ENCODE measurements around the gene IL22.

Gene IL22

DNA sequence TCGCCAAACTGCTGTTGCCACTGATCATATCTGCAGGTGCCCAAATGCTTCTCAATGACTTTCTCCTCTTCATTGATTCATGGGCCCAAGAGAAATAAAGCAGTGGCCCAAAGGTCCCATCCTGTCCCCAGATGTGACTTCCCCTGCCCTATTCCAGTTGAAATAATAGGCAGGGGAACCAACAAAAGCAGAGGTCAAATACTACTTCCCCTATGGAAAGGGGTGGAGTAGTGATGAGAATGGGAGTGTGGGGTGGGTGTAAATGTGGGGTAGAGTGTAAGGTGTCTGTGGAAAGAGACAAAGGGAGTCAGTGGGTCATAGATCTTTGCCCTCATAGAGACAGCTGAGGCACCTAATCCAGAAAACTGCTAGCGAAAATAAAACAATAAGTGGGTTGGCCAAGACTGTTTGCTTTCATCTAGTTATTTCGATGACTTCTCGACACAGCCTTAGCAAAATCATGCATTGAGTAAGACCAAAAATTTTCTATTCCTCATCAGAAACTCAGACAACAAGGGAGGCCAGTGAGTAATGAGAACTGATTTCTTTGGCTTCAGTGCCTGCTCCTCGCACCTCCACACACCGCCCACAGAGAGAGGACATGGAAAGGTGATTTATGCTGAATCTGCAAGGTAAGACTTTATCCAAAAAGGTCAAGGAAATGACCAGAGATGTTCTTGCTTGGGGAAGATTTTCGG is 10.9 kb upstream of the IL22 start:
- no peak for DNase-seq (ENCODE audit: low read depth)

DNA sequence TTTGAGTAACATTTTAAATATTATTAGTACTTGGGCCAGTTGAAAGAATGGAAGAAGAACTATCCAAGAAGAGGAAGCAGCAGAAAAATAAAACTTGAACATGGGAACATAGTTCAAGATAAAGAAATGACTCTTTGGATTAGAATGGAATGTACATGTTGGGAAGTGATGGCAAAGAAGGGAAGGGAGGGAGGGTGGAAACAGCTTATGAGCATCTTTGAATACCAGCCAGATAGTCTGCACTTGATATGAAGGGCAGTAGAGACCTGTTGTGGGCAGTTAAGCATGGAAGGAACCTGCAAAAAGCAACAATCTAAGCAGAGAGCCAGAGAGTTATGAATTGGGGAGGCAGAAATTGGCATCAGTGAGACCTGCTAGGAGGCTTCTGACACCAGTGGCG is 10.0 kb upstream of the IL22 start:
- DNase-seq (ENCODE audit: low read depth) = no peak

DNA sequence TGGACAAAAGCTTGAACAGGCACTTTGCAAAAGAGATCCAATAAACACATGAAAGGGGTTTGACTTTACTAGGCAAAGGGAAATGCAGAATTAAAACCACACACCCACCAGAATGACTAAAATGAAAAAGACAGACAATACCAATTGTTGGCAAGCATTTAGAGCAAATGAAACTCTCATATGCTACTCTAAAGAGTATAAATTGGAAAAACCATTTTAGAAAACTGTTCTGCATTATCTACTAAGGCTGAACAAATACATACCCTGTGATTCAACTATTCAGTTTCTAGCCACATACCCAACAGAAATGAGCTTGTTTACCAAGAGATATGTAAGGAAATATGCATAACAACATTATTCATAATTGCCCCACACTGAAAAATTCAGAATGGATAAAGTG is 8.5 kb upstream of the IL22 start:
- no peak for DNase-seq (ENCODE audit: low read depth)

DNA sequence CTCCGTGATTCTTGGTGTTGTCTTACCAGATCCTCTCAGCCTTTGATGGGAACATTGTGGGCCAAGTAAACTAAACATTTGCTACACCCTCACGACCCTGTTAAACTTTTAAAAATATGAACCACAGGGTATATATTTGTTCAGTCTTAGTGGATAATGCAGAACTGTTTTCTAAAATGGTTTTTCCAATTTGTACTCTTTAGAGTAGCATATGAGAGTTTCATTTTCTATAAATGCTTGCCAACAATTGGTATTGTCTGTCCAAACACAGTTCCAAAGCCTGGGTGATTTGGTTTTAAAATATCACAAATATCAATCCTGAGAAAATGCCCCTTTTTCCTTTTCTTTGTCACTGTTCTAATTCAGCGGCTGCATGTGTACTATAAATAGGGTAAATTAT is 6.7 kb upstream of the IL22 start:
- no peak for DNase-seq (ENCODE audit: low read depth)

DNA sequence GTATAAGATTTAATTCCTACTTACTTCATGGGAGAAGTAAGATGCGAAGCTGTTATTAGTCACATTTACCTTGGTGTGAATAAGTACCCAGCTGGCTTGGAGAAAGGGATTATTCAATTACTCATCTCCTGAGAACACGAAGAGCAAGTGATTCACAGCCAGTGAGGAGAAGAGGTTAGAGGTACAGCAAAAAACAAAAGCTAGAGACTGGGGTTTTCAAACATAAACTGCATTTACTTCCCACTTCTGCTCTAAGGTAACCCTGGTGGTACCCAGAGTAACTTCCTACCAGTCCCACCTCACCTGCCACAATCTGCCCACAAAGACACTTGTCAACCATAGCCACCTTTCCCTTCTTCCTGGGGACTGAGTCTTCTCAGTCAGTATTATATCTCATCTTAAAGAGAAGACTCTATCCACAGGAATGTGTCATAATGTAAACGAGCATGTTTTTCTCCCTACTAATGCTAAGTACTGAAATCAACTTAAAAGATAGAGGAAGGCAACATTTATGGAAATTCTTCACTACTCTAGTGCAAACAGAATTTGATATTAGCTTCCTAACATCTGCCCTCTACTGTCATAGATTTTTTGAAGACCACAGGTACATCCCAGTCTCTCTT is 6.0 kb upstream of the IL22 start:
- no peak for DNase-seq (ENCODE audit: low read depth)

DNA sequence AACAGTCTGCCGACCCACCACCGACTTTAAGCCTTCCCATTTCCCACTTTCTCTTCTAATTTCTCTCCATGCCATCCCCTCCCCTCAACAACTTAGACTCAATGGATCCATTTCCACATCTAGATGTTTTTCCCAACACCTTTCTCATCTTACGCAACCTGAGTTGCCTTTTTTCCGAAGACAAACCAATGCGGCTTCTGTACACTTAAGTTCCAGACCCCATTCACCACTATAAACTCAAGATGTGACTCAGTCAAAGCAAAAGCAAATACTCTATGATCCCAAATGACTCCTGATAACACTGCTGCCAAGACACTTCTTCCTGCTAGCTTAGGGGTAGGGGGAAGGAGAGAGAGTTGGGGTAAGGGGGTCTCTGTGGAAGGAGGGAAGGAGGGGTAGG is 1.3 kb downstream of the IL22 start:
- DNase-seq (ENCODE audit: low read depth) = no peak

DNA sequence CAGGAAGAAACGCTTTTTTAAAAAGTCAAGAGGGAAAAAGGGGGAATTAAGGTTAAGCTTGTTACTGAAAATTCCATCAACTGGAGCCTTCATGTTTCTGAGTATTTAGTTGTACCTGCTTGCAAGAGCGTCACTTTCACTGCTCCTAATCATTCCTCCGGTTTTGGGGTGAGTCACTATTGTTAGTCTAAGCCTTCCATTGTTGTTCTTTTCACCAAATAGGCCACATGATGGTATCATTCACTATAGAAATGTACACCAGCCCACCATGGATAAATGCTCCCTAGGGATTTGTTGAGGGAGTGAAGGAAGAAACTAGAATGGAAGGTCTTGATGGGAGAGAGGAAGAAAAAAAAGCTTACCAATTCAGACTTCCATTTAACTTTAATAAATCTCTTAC is 3.0 kb downstream of the IL22 start:
- DNase-seq (ENCODE audit: low read depth) = no peak

DNA sequence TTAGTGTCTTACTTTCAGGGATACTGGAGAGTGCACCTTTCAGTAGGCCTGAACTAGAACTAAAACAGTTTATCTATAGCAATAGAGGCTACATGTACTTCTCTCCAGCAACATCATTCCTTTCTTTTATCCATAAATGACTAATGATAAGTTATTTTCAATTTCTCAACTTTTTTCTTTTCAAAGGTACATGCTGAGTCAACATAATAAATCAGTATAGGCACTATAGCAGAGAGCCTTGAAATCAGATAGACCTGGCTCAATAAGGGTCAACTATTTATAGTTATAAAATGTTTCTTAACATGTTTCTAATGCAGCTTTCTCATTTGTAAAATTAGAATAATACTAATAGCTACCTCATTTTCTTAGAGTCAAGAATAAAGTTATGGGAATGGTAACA is 5.6 kb downstream of the IL22 start:
- no peak for DNase-seq (ENCODE audit: low read depth)

DNA sequence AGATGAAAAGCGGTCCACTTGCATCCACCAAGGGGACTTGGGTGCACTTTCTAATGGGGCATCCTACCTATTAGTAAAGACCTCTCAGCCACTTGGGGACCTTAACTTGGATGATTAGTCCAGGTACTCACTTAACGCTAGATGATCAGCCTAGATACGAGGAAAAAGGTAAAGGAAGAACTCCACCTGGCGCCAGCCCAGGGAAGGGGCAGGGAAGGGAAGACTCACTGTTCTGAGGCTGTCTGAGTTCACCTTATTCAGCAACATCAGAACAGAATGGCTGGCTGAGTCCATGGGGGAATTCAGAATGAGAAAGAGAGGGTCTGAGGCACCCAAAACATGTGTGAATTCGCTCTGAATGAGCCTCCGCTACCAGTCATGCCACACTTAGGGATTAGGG is 7.1 kb downstream of the IL22 start:
- DNase-seq (ENCODE audit: low read depth) = no peak

DNA sequence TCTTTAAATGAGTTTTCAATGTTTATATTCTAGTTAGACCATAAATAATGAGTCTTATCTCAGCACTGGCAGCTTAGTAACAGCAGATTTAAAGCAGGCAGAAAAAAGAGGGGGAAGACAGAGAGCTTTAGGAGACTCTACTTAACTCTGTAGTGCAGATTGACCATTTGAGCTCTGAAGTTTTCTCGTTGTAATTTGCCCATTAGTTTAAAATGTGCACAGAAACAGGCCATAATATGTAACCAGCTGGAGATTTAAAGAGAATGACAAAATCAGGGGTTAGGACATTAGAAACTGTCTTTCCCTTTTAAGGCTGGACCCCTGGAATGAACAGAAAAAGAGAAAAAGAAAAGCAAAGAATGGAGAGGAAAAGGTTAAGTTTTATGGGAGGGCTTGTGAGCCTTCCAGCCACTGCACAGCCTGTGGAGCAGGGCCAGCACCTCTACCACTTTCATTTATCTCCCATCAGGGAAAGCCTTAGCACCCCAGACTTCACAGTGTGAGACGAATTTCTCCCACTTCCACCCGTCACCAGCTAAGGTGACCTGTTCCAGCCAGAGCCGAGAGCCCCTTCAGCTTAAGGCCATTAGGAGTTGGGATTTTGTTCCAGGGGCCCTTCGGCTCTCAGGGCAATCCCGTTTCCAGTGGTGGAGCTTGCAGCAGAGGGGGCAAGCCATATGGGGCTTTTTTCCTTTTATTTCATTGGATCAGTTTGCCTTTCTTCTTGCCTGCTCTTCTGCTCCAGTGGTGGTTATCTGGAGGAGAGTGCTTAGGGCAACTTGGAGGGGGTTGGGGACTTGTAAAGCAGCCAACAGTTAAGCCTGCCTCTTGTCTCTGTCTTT is 8.0 kb downstream of the IL22 start:
- no peak for DNase-seq (ENCODE audit: low read depth)

DNA sequence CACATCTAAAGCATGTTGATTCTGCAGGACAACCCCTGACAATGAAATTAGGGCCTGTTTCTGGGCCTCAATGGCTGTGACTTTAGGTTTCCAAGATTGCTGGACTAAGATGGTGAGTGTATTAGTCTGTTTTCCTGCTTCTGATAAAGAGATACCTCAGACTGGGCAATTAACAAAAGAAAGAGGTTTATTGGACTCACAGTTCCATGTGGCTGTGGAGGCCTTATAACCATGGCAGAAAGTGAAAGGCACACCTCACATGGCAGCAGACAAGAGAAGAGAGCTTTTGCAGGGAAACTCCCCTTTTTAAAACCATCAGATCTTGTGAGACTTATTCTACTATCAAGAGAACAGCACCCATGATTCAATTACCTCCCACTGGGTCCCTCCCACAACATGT is 10.6 kb downstream of the IL22 start:
- DNase-seq (ENCODE audit: low read depth) = no peak

DNA sequence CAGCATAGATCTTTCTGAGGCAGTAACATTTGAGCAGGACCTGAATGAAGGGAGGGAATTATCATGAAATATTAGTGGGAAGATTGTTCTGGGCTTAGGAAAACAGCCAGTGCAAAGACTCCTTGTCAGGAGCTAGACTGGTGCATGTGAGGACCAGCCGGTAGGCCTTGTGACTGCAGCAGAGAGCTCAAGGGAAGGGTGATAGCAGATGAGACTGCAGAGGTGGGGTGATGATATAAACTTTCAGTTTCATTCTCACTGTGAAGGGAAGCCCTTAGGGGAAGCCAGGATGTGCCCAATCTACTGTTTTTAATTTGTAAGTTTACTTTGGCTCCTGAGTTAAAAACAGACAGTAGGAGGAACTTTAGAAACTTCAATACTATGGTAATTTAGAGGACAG is 12.4 kb downstream of the IL22 start:
- no peak for DNase-seq (ENCODE audit: low read depth)

DNA sequence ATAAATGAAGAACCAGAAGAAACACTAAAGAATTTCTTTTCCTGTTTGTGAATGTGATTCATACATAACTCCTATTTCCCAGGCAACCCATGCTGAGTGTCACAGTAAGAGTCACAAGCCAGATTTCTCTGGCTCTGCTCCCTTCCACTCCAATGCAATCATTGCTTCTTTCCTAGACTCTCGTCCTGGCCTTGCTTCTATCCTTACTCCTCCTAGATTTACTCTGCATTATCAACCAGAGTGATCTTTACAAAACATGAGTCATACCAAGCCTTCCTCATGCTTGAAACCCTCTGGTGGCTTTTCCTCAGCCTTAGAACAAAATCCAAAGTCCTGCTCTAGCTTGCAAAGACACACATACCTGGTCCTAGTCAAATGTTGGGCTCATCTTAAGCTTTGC is 13.3 kb downstream of the IL22 start:
- DNase-seq (ENCODE audit: low read depth) = no peak

DNA sequence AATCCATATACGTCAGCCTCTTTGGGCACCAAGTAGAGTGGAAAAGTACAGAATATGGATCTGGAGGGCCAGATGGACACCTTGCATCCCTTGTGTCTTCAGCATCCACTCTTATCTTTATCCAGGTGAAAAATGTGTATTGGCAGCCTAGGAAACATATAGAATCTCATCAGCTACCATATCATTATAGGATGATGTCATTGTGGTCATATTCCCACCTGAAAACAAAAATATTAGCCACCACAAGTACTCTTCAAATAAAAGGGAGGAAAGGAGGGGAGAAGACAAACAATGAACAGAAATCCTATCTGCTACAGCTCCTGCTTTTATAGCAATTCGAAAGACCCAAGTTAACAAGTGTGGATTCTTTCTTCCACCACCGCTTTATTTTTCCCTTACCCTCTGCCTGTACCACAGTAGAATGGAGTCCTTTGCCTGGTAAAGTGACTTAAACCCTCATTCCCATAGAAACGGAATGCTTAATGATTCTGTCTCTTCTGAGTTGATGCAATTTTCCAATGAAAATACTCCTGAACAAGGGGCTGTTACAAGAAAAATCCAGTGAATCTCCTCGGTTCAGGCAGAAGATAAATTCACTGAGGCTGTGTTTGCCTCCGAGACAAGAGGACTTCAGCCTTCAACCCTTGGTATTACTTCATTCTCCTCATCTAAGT is 14.0 kb downstream of the IL22 start:
- DNase-seq (ENCODE audit: low read depth) = no peak

DNA sequence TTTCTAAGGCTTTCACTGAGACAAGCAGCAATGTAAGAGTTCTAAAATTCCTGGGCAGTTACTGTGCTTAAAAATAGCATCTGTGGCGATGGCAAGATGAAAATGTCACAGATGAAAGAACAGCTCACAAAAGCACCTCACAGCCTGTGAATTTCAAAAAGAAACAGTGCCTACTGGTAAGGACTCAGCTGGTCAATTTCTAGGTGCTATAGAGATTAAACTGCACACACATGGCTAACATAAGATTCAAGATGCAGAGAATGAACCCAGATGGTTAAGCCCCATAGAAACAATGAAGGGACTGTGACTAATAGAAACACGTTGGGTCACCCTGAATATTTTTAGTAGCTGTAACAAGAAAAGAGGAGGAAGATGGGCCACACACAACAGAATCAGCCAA is 15.8 kb downstream of the IL22 start:
- DNase-seq (ENCODE audit: low read depth) = no peak

DNA sequence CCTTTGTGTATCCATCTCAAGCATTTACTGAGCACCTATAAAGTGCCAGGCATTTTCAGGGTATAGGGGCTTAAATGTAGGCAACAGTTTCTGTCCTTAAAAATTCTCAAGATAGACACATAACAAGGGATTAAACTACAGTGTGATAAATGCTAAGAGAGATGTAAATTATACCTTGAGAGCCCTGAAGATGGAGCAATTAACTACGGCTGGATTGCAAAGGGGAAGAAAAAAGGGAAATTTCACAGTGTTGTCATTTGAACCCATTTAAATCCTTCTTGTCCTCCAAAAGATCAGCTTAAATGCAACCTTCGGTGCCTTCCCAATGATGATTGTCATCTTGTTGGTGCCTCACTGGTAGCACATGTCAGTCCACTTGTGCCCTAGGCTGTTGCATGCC is 16.3 kb downstream of the IL22 start:
- DNase-seq (ENCODE audit: low read depth) = no peak

DNA sequence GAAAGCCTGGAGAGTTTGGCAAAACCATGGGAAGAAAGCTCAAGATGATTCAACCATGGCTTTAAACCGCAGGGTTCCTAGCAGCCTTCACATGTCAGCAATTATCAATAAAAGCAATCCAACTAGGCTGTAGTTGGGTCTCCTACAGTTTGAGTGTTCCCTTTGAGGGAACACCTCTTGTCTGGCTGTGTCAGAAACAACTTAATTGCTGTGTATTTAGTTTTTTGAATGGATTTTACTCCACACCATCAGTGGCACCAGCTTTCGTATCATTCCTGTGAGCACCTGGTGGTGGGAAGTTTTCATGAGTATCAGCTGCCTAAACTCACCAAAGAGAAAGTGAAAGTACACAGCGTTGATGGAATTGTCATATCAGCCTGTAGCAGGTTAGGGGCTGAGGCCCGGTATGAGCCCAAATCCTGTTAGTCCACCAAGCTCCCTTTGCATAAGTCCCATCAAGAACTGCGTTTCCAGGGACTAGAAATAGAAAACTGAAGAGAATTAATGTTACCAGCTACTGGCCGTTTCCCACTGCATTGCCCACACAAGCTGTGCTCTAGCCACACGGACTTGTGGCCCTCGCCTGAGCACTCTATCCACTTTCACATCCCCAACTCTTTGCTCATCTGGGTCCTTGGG is 16.9 kb downstream of the IL22 start:
- no peak for DNase-seq (ENCODE audit: low read depth)

DNA sequence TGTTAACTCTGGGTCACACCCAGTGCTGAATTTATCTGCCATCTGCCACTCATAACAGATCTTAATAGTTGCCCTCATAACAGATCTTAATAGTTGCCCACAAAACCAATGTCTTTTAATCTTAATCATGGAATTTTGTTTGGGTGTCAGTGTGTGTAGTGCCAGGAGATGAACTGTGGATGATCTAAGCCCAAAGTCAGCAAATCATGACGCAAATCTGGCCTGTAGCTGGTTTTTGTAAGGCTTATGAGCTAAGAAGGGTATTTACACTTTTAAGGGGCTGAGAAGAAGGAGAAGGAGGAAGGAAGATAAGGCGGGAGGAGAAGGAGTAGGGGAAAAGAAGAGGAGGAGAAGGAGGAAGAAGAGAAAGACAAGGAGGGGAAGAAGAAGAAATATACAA is 17.8 kb downstream of the IL22 start:
- no peak for DNase-seq (ENCODE audit: low read depth)

DNA sequence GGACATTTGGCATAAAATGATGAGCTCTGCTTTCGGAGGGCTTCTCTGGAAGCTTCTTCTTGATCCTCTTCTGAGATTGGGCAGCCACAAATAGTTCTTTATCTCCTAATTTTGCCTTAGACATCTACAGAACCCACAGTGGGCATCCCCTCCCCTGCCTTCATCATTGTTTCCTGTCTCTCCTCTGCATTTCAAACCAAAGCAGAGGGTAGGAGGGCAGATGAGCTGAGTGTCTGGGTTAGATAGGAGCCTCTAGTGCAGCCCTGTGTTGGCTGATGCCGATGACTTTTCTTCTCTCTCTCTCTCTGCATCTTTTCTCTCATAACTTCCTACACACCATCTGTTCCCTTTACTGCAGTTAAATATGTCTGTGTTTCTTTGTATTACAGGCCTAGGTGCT is 19.3 kb downstream of the IL22 start:
- no peak for DNase-seq (ENCODE audit: low read depth)

DNA sequence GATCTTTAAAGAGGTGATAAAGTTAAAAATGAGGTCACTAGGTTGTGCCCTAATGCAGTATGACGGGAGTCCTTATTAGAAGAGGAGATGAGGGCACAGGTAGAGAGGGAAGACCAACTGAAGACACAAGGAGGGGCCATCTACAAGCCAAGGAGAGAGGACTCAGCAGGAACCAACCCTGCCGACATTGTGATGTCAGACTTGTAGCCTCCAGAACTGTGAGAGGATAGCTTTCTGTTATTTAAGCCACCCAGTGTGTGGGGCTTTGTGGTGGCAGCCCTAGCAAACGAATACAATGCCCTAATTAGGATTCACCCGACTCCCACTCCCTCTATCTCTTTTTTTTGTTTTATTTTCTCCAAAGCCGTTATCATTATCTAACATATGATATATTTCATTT is 19.9 kb downstream of the IL22 start:
- DNase-seq (ENCODE audit: low read depth) = no peak

DNA sequence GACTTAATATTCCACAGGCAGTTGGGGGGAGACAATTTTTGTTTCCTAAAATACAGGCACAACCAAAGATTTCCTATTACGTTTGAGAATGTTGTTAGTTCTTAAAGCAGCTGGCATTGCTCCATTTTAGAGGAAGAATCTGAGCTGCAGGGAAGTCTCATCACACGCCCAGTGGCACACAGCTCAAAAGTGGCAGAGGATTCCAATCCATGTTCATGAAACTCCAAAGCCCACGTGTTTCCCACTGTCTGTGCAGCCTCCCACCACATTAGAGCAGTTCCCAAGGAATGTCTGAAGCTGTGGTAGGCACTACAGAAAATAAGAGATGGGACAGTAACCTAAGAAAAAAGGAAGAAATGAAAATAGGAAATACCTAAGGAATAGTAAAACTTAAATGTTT is 21.7 kb downstream of the IL22 start:
- DNase-seq (ENCODE audit: low read depth) = no peak

DNA sequence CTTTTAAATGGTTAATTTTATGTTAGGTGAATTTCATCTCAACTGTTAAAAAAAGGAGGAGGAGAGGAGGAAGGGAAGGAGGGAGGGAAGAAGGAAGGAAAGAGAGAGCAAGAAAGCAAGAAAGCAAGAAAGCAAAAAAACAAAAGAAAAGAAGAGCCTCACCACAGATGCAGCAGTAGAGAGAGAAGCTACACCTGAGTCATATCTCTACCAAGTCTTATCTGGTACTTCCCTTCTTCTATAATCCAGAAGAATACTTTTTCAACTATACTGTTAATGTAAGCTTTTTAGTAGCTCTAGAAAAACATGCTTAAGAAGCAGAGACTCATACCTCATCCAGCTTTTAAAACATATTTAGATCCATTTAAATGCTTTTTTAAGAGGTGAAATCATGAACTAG is 22.2 kb downstream of the IL22 start:
- DNase-seq (ENCODE audit: low read depth) = no peak

Data from fibroblast of the conjunctiva (primary cell).